Natural killer cell (primary cell): Measurements from ENCODE around the gene JARID2. TPM values are rescaled to one million over a fixed set of nuclear protein-coding genes. Genes with fewer than 3 reads are reported as not detected.

Source experiments
- ATAC-seq, 3 donors: fragments of 150-1000 bp in 2 of 3; fragments of 200-7000 bp in 1 of 3; cut with Tn5 transposase; 1 replicate in 1 of 3; 2 replicates in 2 of 3; pipeline ENCODE4 v1.10.0; 2021; ENCODE audit warnings: mild to moderate bottlenecking in 2 of 3, moderate library complexity in 2 of 3
- DNase-seq, 2 donors: peaks; one replicate each; pipeline versions ENCODE4 v3.0.0 to v3.0.0-alpha.2; 2013 to 2021; ENCODE audit warnings: mixed read lengths in 1 of 2
- H3K27ac ChIP-seq: one replicate; pipeline ENCODE4 v1.5.1; 2013; ENCODE audit warnings: mild to moderate bottlenecking, low read length
- H3K27me3 ChIP-seq: one replicate; pipeline ENCODE4 v1.6.1; 2013; ENCODE audit warnings: low read length; ENCODE audit not compliant: control insufficient read depth, insufficient read depth
- H3K36me3 ChIP-seq: one replicate; pipeline ENCODE4 v1.6.1; 2013; ENCODE audit warnings: low read length; ENCODE audit not compliant: control insufficient read depth, insufficient read depth
- H3K4me1 ChIP-seq: one replicate; pipeline ENCODE4 v1.6.1; 2013; ENCODE audit warnings: low read length; ENCODE audit not compliant: control insufficient read depth, insufficient read depth
- H3K4me3 ChIP-seq: one replicate; pipeline ENCODE4 v1.5.1; 2013; ENCODE audit warnings: low read length
- H3K9me3 ChIP-seq: one replicate; pipeline ENCODE4 v1.6.1; 2013; ENCODE audit warnings: low read length; ENCODE audit not compliant: control insufficient read depth, insufficient read depth
- H3K27ac Mint-ChIP-seq, 2 donors: one replicate each; pipeline ENCODE4 v1.8.0; 2022; ENCODE audit warnings: mild to moderate bottlenecking in 2 of 2, mixed read lengths in 2 of 2, moderate library complexity in 1 of 2
- H3K27me3 Mint-ChIP-seq, 2 donors: one replicate each; pipeline ENCODE4 v1.8.0; 2022; ENCODE audit warnings: low read depth in 2 of 2, mixed read lengths in 2 of 2
- H3K36me3 Mint-ChIP-seq: one replicate; pipeline ENCODE4 v1.8.0; 2022; ENCODE audit warnings: mixed read lengths
- H3K4me1 Mint-ChIP-seq, 2 donors: one replicate each; pipeline ENCODE4 v1.8.0; 2022; ENCODE audit warnings: mixed read lengths in 2 of 2
- H3K4me3 Mint-ChIP-seq: one replicate; pipeline ENCODE4 v1.8.0; 2022; ENCODE audit warnings: mild to moderate bottlenecking, moderate library complexity, mixed read lengths
- H3K9me3 Mint-ChIP-seq, 2 donors: one replicate each; pipeline ENCODE4 v1.8.0; 2022; ENCODE audit warnings: mixed read lengths in 2 of 2
- WGBS: methylation state at CpG from one replicate; pipeline ENCODE4 v1.1.7; 2013; ENCODE audit warnings: missing lambda C conversion rate; ENCODE audit not compliant: insufficient coverage; 5-methylcytosine and 5-hydroxymethylcytosine counted together
- intact Hi-C: fragments of 100-400 bp; cut with micrococcal nuclease; formaldehyde crosslinking; loops from one replicate; pipeline ENCODE4 v1.14.2; 2022
- total RNA-seq, 4 donors: library from RNA; stranded (reverse); fragments of 120-200 nt in 1 of 4; gene quantifications; one replicate each; pipeline versions ENCODE4 v1.2.3 to v1.2.4, GENCODE V29; 2013 to 2022
- TF ChIP-seq, protein P1 (sequence below): fragments of 200-600 bp; IDR thresholded peaks from one replicate; pipeline ENCODE4 v1.8.0; 2022; ENCODE audit warnings: antibody characterized with exemption

Gene JARID2
- total RNA-seq, 3 donors from 2014 or later (not counting 1 experiment from before 2014, with no cell fraction given) = 49.9 to 60.9 (median 60.5) TPM

- peaks cover 83 to 85% of the 10 kb centered on the region in 2 donors for H3K4me1 Mint-ChIP-seq
- H3K27ac ChIP-seq = no peak overlapping the region
- H3K4me3 Mint-ChIP-seq = peak overlapping the region; percentile 15
- TF ChIP-seq, protein P1, sequence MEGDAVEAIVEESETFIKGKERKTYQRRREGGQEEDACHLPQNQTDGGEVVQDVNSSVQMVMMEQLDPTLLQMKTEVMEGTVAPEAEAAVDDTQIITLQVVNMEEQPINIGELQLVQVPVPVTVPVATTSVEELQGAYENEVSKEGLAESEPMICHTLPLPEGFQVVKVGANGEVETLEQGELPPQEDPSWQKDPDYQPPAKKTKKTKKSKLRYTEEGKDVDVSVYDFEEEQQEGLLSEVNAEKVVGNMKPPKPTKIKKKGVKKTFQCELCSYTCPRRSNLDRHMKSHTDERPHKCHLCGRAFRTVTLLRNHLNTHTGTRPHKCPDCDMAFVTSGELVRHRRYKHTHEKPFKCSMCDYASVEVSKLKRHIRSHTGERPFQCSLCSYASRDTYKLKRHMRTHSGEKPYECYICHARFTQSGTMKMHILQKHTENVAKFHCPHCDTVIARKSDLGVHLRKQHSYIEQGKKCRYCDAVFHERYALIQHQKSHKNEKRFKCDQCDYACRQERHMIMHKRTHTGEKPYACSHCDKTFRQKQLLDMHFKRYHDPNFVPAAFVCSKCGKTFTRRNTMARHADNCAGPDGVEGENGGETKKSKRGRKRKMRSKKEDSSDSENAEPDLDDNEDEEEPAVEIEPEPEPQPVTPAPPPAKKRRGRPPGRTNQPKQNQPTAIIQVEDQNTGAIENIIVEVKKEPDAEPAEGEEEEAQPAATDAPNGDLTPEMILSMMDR = no peak
- DNase-seq = no peak
- H3K4me1 ChIP-seq = peaks cover 29% of the 10 kb centered on the region
- H3K36me3 Mint-ChIP-seq = no peaks in the 10 kb centered on the region
- H3K27me3 Mint-ChIP-seq = no peaks in the 10 kb centered on the region
- 82% methylated on average over 4 of the region's 5 CpGs for WGBS
- no peaks in the 10 kb centered on the region for H3K9me3 ChIP-seq
- no peak for ATAC-seq
- H3K36me3 ChIP-seq = peaks cover 2% of the 10 kb centered on the region
- no peaks in the 10 kb centered on the region for H3K27me3 ChIP-seq
- H3K9me3 Mint-ChIP-seq = no peaks in the 10 kb centered on the region
- intact Hi-C loops = loop anchor here (10.0 kb wide), 1 partner anchor 1233 kb away; no protein-coding TSS in a partner anchor
- peak overlapping the region; percentile 43 to 75 for H3K27ac Mint-ChIP-seq
- H3K4me3 ChIP-seq = no peak overlapping the region
These were observed 201.8 kb downstream of the JARID2 start for GRCh38 chr6:15447546-15448267.

DNA sequence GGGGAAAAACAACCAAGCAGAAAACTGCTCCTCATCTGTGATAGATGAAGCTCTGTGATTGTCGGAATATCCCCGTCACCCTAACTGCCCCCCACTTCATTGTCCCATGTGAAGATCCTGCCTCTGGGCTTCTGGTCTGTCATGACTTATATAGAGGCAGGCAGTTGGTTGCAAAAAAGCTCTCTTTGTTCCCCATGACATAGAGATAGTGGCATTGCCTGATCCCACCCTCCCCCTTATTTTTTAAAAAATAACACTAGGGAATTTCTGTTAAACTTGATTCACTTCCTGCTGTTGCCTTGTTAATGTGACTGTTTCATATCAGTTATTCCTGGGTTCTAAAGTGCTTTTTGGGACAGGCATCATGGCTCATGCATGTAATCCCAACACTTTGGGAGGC is 203.1 kb downstream of the JARID2 start:
- H3K36me3 ChIP-seq = peaks cover 12% of the 10 kb centered on the region
- peaks cover 91 to 92% of the 10 kb centered on the region in 2 donors for H3K4me1 Mint-ChIP-seq
- ATAC-seq (no peak), DNase-seq (no peak)
- H3K4me3 Mint-ChIP-seq = no peak overlapping the region
- H3K4me1 ChIP-seq = peaks cover 27% of the 10 kb centered on the region
- no peaks in the 10 kb centered on the region for H3K9me3 ChIP-seq
- no peak overlapping the region for H3K27ac ChIP-seq
- H3K9me3 Mint-ChIP-seq = no peaks in the 10 kb centered on the region
- H3K27me3 Mint-ChIP-seq = no peaks in the 10 kb centered on the region
- H3K27me3 ChIP-seq = no peaks in the 10 kb centered on the region
- H3K27ac Mint-ChIP-seq = peak overlapping the region in 1 of 2 donors; percentile 21
- 93% methylated on average over 2 of the region's 2 CpGs for WGBS
- no peak overlapping the region for H3K4me3 ChIP-seq
- TF ChIP-seq, protein P1 = no peak
- no peaks in the 10 kb centered on the region for H3K36me3 Mint-ChIP-seq
- intact Hi-C loops = loop anchor here (10.0 kb wide), 1 partner anchor 1234 kb away; no protein-coding TSS in a partner anchor

- Mint-ChIP-seq H3K4me1 (peaks cover 76 to 86% of the 10 kb centered on the region in 2 donors), H3K27me3 (no peaks in the 10 kb centered on the region), H3K9me3 (no peaks in the 10 kb centered on the region), H3K4me3 (peak overlapping the region; percentile 40), H3K27ac (peak overlapping the region; percentile 85 to 86), H3K36me3 (no peaks in the 10 kb centered on the region)
- intact Hi-C loops = no loop called here
- H3K27ac ChIP-seq = peak overlapping the region; percentile 9
- WGBS = 75% methylated on average over 3 of the region's 4 CpGs
- DNase-seq (no peak), ATAC-seq (peak in 1 of 3 donors; percentile 5)
- H3K4me1 ChIP-seq = peaks cover 19% of the 10 kb centered on the region
- H3K27me3 ChIP-seq = no peaks in the 10 kb centered on the region
- no peak overlapping the region for H3K4me3 ChIP-seq
- no peaks in the 10 kb centered on the region for H3K9me3 ChIP-seq
- TF ChIP-seq, protein P1 = no peak
- peaks cover 17% of the 10 kb centered on the region for H3K36me3 ChIP-seq
These were observed 205.9 kb downstream of the JARID2 start for GRCh38 chr6:15451738-15452137.
